ENCODE results near the gene SF3A1. TPM values are rescaled to one million over a fixed set of nuclear protein-coding genes. Genes with fewer than 3 reads are reported as not detected.

Gene SF3A1
- total RNA-seq, 2 experiments from 2014 or later, result 335 to 388 TPM

GRCh38 chr22:30307041-30307574, 49.6 kb downstream of the SF3A1 start:
- peaks cover 18% of the 10 kb centered on the region for H3K36me3 ChIP-seq (ENCODE audit: insufficient read depth, low read length)
- H3K4me1 ChIP-seq (ENCODE audit: insufficient read depth, low read length), result peaks cover 97% of the 10 kb centered on the region
- no peaks in the 10 kb centered on the region for H3K27me3 ChIP-seq (ENCODE audit: control insufficient read depth in 1 of 2, insufficient read depth in 2 of 2, low read length in 2 of 2)
- peak overlapping the region; percentile 83 for H3K27ac Mint-ChIP-seq
- H3K4me3 Mint-ChIP-seq, result peak overlapping the region; percentile 49
- peak overlapping the region; percentile 34 for H3K4me3 ChIP-seq (ENCODE audit: low read length)
- TF ChIP-seq CTCF (IDR thresholded peaks at IDR 0.05), result no peak
- peak in 3 of 14 experiments; percentile 53 to 62 (median 56) for DNase-seq
- H3K4me1 Mint-ChIP-seq (ENCODE audit: low read depth), result peaks cover 97% of the 10 kb centered on the region
- H3K9me3 Mint-ChIP-seq, result no peaks in the 10 kb centered on the region
- peak overlapping the region; percentile 74 to 81 for H3K27ac ChIP-seq (ENCODE audit: low read depth in 1 of 2, low read length in 2 of 2)
- intact Hi-C loops (cut with DNase I, micrococcal nuclease), result loop anchor here in 1 of 2 experiments (2.0 to 5.0 kb wide), 4 partner anchors 18 to 130 kb away; partner anchors contain the start of genes CASTOR1, CCDC157 and SF3A1
- CTCF ChIA-PET, result interaction anchor here (1.4 to 7.9 kb wide), 2 partner anchors 17 kb away, joined by 4 to 59 read pairs; partner anchors contain the start of gene CASTOR1
- H3K27me3 Mint-ChIP-seq, result no peaks in the 10 kb centered on the region
- peaks cover 33% of the 10 kb centered on the region for H3K36me3 Mint-ChIP-seq (ENCODE audit: low read depth)
- no peak for ATAC-seq (ENCODE audit: poor library complexity)
- no peaks in the 10 kb centered on the region for H3K9me3 ChIP-seq (ENCODE audit: control insufficient read depth in 1 of 2, insufficient read depth in 1 of 2, low read length in 2 of 2)
- POLR2A ChIA-PET, result interaction anchor here (1.0 to 11.8 kb wide), 15 partner anchors 8 to 130 kb away, joined by 3 to 290 read pairs (median 7); partner anchors contain the start of genes CASTOR1, CCDC157, SF3A1 and TBC1D10A

- CTCF ChIA-PET, result interaction anchor here (1.4 to 7.9 kb wide), 2 partner anchors 16 to 17 kb away, joined by 4 to 59 read pairs; partner anchors contain the start of gene CASTOR1
- POLR2A ChIA-PET, result interaction anchor here (0.6 to 11.8 kb wide), 23 partner anchors 9 to 984 kb away, joined by 3 to 290 read pairs (median 4); partner anchors contain the start of genes CASTOR1, CCDC157, NF2 and SF3A1
These were observed 50.1 kb downstream of the SF3A1 start for GRCh38 chr22:30306627-30307011.

More at GRCh38 chr22:30306627-30307011, 50.1 kb downstream of the SF3A1 start:
- Histone ChIP-seq H3K27ac (ENCODE audit: low read depth in 1 of 2, low read length in 2 of 2) (peak overlapping the region; percentile 74 to 81), H3K4me3 (ENCODE audit: low read length) (peak overlapping the region; percentile 34), H3K27me3 (ENCODE audit: control insufficient read depth in 1 of 2, insufficient read depth in 2 of 2, low read length in 2 of 2) (no peaks in the 10 kb centered on the region), H3K36me3 (ENCODE audit: insufficient read depth, low read length) (peaks cover 21% of the 10 kb centered on the region), H3K4me1 (ENCODE audit: insufficient read depth, low read length) (peaks cover 97% of the 10 kb centered on the region), H3K9me3 (ENCODE audit: control insufficient read depth in 1 of 2, insufficient read depth in 1 of 2, low read length in 2 of 2) (no peaks in the 10 kb centered on the region)
- H3K4me1 Mint-ChIP-seq (ENCODE audit: low read depth), result peaks cover 97% of the 10 kb centered on the region
- DNase-seq (no peak), ATAC-seq (ENCODE audit: poor library complexity) (peak; percentile 48)
- H3K27ac Mint-ChIP-seq, result peak overlapping the region; percentile 83
- intact Hi-C loops (cut with DNase I, micrococcal nuclease), result loop anchor here in 1 of 2 experiments (1.0 to 5.0 kb wide), 5 partner anchors 18 to 131 kb away; partner anchors contain the start of genes CASTOR1, CCDC157, OSM and SF3A1
- peaks cover 35% of the 10 kb centered on the region for H3K36me3 Mint-ChIP-seq (ENCODE audit: low read depth)
- TF ChIP-seq CTCF (IDR thresholded peaks at IDR 0.05), result no peak
- H3K27me3 Mint-ChIP-seq, result no peaks in the 10 kb centered on the region
- H3K4me3 Mint-ChIP-seq, result peak overlapping the region; percentile 49
- no peaks in the 10 kb centered on the region for H3K9me3 Mint-ChIP-seq
